HCT116 (cell line): ENCODE results near the gene GALNT2.

Source experiments
- CTCF ChIP-seq, 3 experiments: fragments of 200-600 bp in 1 of 3; sonication (generic) in 1 of 3; IDR thresholded peaks in 2 of 3; conservative IDR thresholded peaks in 1 of 3; 2 replicates each; pipeline ENCODE4 v1.5.1; 2012 to 2017; ENCODE audit warnings: low read depth in 2 of 3, low read length in 2 of 3, antibody characterized with exemption in 1 of 3, borderline replicate concordance in 1 of 3, control low read depth in 1 of 3, mild to moderate bottlenecking in 1 of 3, mixed read lengths in 1 of 3, mixed run types in 1 of 3, moderate library complexity in 1 of 3; ENCODE audit not compliant: insufficient read depth in 1 of 3
- EZH2 ChIP-seq: fragments of 200-600 bp; sonication (generic); IDR thresholded peaks from 2 replicates; pipeline ENCODE4 v1.6.1; 2017; ENCODE audit warnings: antibody characterized with exemption, mixed run types
- EZH2phosphoT487 ChIP-seq: fragments of 200-600 bp; IDR thresholded peaks from 2 replicates; pipeline ENCODE4 v1.6.1; 2018; ENCODE audit warnings: antibody characterized with exemption, borderline replicate concordance
- JUND ChIP-seq: IDR thresholded peaks from 2 replicates; pipeline ENCODE4 v1.6.1; 2012
- MAX ChIP-seq: IDR thresholded peaks from 2 replicates; pipeline ENCODE4 v1.6.1; 2012
- POLR2A ChIP-seq: IDR thresholded peaks from 2 replicates; pipeline ENCODE4 v1.7.0; 2011; ENCODE audit warnings: borderline replicate concordance; ENCODE audit not compliant: insufficient read depth, insufficient read length; ENCODE audit errors: extremely low read depth
- POLR2AphosphoS5 ChIP-seq: IDR thresholded peaks from 2 replicates; pipeline ENCODE4 v1.6.1; 2011; ENCODE audit warnings: mild to moderate bottlenecking, low read depth, low read length, moderate library complexity
- REST ChIP-seq: IDR thresholded peaks from 2 replicates; pipeline ENCODE4 v1.6.1; 2012; ENCODE audit warnings: low read depth
- SIN3A ChIP-seq: IDR thresholded peaks from 2 replicates; pipeline ENCODE4 v1.6.1; 2012; ENCODE audit warnings: low read depth
- SRF ChIP-seq: IDR thresholded peaks from 2 replicates; pipeline ENCODE4 v1.6.1; 2012; ENCODE audit warnings: low read depth
- ZFX ChIP-seq: fragments of 450-650 bp; IDR thresholded peaks from 2 replicates; pipeline ENCODE4 v1.6.1; 2017
- ZNF274 ChIP-seq: fragments of 200-500 bp; sonication (Bioruptor generic); IDR thresholded peaks from 2 replicates; pipeline ENCODE4 v1.6.1; 2014; ENCODE audit warnings: mild to moderate bottlenecking, low read depth, low read length, inconsistent platforms

- TF ChIP-seq CTCF (IDR thresholded peaks at IDR 0.05 in 2 of 3, conservative IDR thresholded peaks at IDR 0.05 in 1 of 3; ENCODE audit: borderline replicate concordance in 1 of 3, insufficient read depth in 1 of 3, low read depth in 2 of 3, low read length in 2 of 3): no peak
- TF ChIP-seq POLR2A: no peak
- no peak for TF ChIP-seq JUND
- no peak for TF ChIP-seq ZNF274
- TF ChIP-seq POLR2AphosphoS5: no peak
- no peak for TF ChIP-seq REST
- no peak for TF ChIP-seq MAX
- no peak for TF ChIP-seq SIN3A
- no peak for TF ChIP-seq EZH2
- no peak for TF ChIP-seq EZH2phosphoT487
- no peak for TF ChIP-seq SRF
- TF ChIP-seq ZFX: no peak
These were observed 54.9 kb downstream of the GALNT2 start for GRCh38 chr1:230121950-230122349.
